MM.1S (cell line): ENCODE data around the gene SOST.

Experiments
- EZH2 ChIP-seq: fragments of 300-600 bp; sonication (generic); optimal IDR thresholded peaks from 2 replicates; pipeline ENCODE3; 2017; ENCODE audit warnings: low read depth, mild to moderate bottlenecking, antibody characterized with exemption, low read length, mixed read lengths
- TF ChIP-seq, protein P1 (sequence below): fragments of 300-600 bp; sonication (generic); IDR thresholded peaks from 2 replicates; pipeline ENCODE4 v1.5.1; 2016; ENCODE audit warnings: antibody characterized with exemption, low read length, mixed read lengths

DNA sequence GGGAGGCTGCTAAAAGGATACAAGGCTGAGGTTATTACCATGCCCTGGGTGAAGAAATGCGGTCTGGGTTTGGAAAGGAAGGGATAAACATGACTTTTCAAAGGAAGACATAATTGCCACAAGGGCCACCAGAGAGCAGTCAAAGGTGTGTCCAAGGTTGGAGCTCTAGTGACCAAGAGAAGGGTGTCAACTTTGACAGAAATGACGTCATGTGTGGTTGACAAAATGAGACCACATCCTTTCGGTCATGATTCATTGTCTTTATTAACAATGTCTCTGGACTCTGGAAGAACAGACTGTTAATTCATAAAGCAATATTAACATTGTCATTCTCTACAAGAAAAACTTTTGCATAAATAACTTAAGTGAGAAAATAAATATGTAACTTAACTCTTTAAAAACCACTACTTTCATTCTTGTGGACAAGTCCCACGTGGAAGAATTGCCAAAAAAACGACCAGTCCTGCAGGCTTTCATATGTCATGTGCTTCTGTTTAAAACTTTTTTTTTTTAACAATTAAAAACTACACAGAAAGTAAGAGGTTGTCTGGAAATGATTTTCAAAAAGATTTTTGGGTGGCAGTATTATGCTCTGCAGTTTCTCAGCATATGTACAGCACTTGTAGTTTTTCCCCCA is 5.0 kb downstream of the SOST start:
- TF ChIP-seq EZH2 = no peak
- TF ChIP-seq, protein P1, sequence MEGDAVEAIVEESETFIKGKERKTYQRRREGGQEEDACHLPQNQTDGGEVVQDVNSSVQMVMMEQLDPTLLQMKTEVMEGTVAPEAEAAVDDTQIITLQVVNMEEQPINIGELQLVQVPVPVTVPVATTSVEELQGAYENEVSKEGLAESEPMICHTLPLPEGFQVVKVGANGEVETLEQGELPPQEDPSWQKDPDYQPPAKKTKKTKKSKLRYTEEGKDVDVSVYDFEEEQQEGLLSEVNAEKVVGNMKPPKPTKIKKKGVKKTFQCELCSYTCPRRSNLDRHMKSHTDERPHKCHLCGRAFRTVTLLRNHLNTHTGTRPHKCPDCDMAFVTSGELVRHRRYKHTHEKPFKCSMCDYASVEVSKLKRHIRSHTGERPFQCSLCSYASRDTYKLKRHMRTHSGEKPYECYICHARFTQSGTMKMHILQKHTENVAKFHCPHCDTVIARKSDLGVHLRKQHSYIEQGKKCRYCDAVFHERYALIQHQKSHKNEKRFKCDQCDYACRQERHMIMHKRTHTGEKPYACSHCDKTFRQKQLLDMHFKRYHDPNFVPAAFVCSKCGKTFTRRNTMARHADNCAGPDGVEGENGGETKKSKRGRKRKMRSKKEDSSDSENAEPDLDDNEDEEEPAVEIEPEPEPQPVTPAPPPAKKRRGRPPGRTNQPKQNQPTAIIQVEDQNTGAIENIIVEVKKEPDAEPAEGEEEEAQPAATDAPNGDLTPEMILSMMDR = no peak
